Fibroblast of lung (primary cell): ENCODE data around the gene COL26A1.

Source experiments
- CTCF ChIP-seq, 2 donors: IDR thresholded peaks in 1 of 2; conservative IDR thresholded peaks in 1 of 2; 1 replicate in 1 of 2; 2 replicates in 1 of 2; pipeline ENCODE4 v1.5.1; 2011 to 2012; ENCODE audit warnings: low read length in 2 of 2, control low read depth in 1 of 2, inconsistent platforms in 1 of 2, low read depth in 1 of 2, mild to moderate bottlenecking in 1 of 2
- EZH2 ChIP-seq: IDR thresholded peaks from 2 replicates; pipeline ENCODE4 v1.5.1; 2012; ENCODE audit warnings: low read length, control low read depth, mild to moderate bottlenecking; ENCODE audit errors: missing control alignments

GRCh38 chr7:101453617-101454016 is 90.9 kb downstream of the COL26A1 start:
- TF ChIP-seq EZH2 = no peak
- TF ChIP-seq CTCF (conservative IDR thresholded peaks at IDR 0.05 in 1 of 2, IDR thresholded peaks at IDR 0.05 in 1 of 2; ENCODE audit: low read depth in 1 of 2, low read length in 2 of 2) = no peak
